Prostate gland (tissue), 2 donors: ENCODE measurements around the gene BDKRB2.

Experiments
- POLR2A ChIP-seq: fragments of 450-650 bp; IDR thresholded peaks from one replicate; pipeline ENCODE4 v1.6.1; 2016; ENCODE audit warnings: antibody characterized with exemption, mild to moderate bottlenecking
- POLR2AphosphoS5 ChIP-seq: sonication (generic); formaldehyde crosslinking; IDR thresholded peaks from one replicate; pipeline ENCODE4 v1.6.1; 2017; ENCODE audit warnings: antibody characterized with exemption
- TF ChIP-seq, protein P1 (sequence below), 4 experiments: fragments of 200-600 bp in 2 of 4; fragments of 450-650 bp in 2 of 4; sonication (generic) in 2 of 4; IDR thresholded peaks; 1 replicate in 3 of 4; 2 replicates in 1 of 4; pipeline ENCODE4 v1.5.1; 2016 to 2019; ENCODE audit warnings: antibody characterized with exemption in 4 of 4, mild to moderate bottlenecking in 2 of 4, moderate library complexity in 2 of 4

DNA sequence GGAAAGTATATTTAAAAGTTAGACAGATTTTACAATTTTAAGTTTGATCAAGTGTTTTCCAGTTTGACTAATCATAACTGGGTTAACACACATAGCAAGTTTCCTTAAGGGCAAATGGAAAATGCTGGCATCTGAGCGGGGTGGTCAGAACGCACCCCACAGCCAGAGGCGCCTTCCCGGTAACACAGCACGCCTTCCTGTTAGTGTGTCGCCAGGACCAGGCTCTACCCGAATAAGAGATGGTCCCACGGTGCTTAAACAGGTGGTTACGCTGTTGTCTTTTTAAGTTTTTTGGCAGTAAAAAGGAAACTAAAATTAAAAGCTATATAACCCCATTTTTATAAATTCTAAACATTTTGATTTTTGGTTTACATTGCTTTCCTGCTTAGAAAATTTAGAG lies 79.4 kb downstream of the BDKRB2 start:
- TF ChIP-seq POLR2AphosphoS5, result no peak
- TF ChIP-seq, protein P1, sequence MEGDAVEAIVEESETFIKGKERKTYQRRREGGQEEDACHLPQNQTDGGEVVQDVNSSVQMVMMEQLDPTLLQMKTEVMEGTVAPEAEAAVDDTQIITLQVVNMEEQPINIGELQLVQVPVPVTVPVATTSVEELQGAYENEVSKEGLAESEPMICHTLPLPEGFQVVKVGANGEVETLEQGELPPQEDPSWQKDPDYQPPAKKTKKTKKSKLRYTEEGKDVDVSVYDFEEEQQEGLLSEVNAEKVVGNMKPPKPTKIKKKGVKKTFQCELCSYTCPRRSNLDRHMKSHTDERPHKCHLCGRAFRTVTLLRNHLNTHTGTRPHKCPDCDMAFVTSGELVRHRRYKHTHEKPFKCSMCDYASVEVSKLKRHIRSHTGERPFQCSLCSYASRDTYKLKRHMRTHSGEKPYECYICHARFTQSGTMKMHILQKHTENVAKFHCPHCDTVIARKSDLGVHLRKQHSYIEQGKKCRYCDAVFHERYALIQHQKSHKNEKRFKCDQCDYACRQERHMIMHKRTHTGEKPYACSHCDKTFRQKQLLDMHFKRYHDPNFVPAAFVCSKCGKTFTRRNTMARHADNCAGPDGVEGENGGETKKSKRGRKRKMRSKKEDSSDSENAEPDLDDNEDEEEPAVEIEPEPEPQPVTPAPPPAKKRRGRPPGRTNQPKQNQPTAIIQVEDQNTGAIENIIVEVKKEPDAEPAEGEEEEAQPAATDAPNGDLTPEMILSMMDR (IDR thresholded peaks at IDR 0.05), result no peak
- no peak for TF ChIP-seq POLR2A
